Measurements from ENCODE around the gene ZNRF3.
"Not testable (repeated sequence)": the region's sequence is repeated elsewhere in the genome, so short reads cannot be mapped to it uniquely, and the experiment has no call there.

The ZNRF3 gene

GRCh38 chr22:28883917-28884746, 760 bp downstream of the ZNRF3 start:
- no peak for TF ChIP-seq CTCF (IDR thresholded peaks at IDR 0.05; ENCODE audit: low read depth, low read length, missing control alignments)
- in situ Hi-C loops (cut with HindIII; ENCODE audit: low sequenced_read_pairs), result loop anchor here (10.0 kb wide), 1 partner anchor 151 kb away; no protein-coding TSS in a partner anchor
- no peak for DNase-seq (ENCODE audit: low read depth)
- peak overlapping the region; percentile 64 for H3K4me3 ChIP-seq (ENCODE audit: low read depth, low read length)

GRCh38 chr22:28884747-28885350, 1.5 kb downstream of the ZNRF3 start:
- peak overlapping the region; percentile 64 for H3K4me3 ChIP-seq (ENCODE audit: low read depth, low read length)
- TF ChIP-seq CTCF (IDR thresholded peaks at IDR 0.05; ENCODE audit: low read depth, low read length, missing control alignments), result no peak
- in situ Hi-C loops (cut with HindIII; ENCODE audit: low sequenced_read_pairs), result loop anchor here (10.0 kb wide), 1 partner anchor 150 kb away; no protein-coding TSS in a partner anchor
- no peak for DNase-seq (ENCODE audit: low read depth)

GRCh38 chr22:28885939-28886338, 2.6 kb downstream of the ZNRF3 start:
- in situ Hi-C loops (cut with HindIII; ENCODE audit: low sequenced_read_pairs), result loop anchor here (10.0 kb wide), 1 partner anchor 149 kb away; no protein-coding TSS in a partner anchor
- no peak overlapping the region for H3K4me3 ChIP-seq (ENCODE audit: low read depth, low read length)
- DNase-seq (ENCODE audit: low read depth), result no peak
- TF ChIP-seq CTCF (IDR thresholded peaks at IDR 0.05; ENCODE audit: low read depth, low read length, missing control alignments), result no peak

- not testable (repeated sequence) for DNase-seq (ENCODE audit: low read depth)
- in situ Hi-C loops (cut with HindIII; ENCODE audit: low sequenced_read_pairs), result loop anchor here (10.0 kb wide), 1 partner anchor 148 kb away; no protein-coding TSS in a partner anchor
Measured at GRCh38 chr22:28886679-28887078, 3.3 kb downstream of the ZNRF3 start.

GRCh38 chr22:28887725-28888459, 4.5 kb downstream of the ZNRF3 start:
- H3K4me3 ChIP-seq (ENCODE audit: low read depth, low read length), result no peak overlapping the region
- no peak for TF ChIP-seq CTCF (IDR thresholded peaks at IDR 0.05; ENCODE audit: low read depth, low read length, missing control alignments)
- in situ Hi-C loops (cut with HindIII; ENCODE audit: low sequenced_read_pairs), result loop anchor here (10.0 kb wide), 1 partner anchor 147 kb away; no protein-coding TSS in a partner anchor
- DNase-seq (ENCODE audit: low read depth), result no peak

More at GRCh38 chr22:28886679-28887078, 3.3 kb downstream of the ZNRF3 start:
- not testable (repeated sequence) for H3K4me3 ChIP-seq (ENCODE audit: low read depth, low read length)

- no peak for DNase-seq (ENCODE audit: low read depth)
- TF ChIP-seq CTCF (IDR thresholded peaks at IDR 0.05; ENCODE audit: low read depth, low read length, missing control alignments), result no peak
- in situ Hi-C loops (cut with HindIII; ENCODE audit: low sequenced_read_pairs), result loop anchor here (10.0 kb wide), 1 partner anchor 145 kb away; no protein-coding TSS in a partner anchor
- no peak overlapping the region for H3K4me3 ChIP-seq (ENCODE audit: low read depth, low read length)
Measured at GRCh38 chr22:28889478-28890024, 6.2 kb downstream of the ZNRF3 start.

All from astrocyte of the cerebellum (primary cell).